Measurements from ENCODE around the gene CCDC85A. TPM values are rescaled to one million over a fixed set of nuclear protein-coding genes. Genes with fewer than 3 reads are reported as not detected.

The CCDC85A gene
- total and polyA plus RNA-seq, 11 donors, result 1.6 to 14.2 (median 4.0) TPM

GRCh38 chr2:56215911-56216310 is 32.1 kb downstream of the CCDC85A start:
- H3K4me1 ChIP-seq, result peaks cover 0 to 9% (median 0%) of the 10 kb centered on the region in 12 donors
- intact Hi-C loops (cut with DNase I), result no loop called here
- no peaks in the 10 kb centered on the region for H3K36me3 ChIP-seq
- no peak overlapping the region for H3K27ac ChIP-seq
- DNase-seq, result no peak
- no peak overlapping the region for H3K4me3 ChIP-seq
- ATAC-seq, result no peak
- WGBS, 4 donors, result 95 to 100% (median 97%) methylated on average over 2 of the region's 2 CpGs
- H3K27me3 ChIP-seq, result no peaks in the 10 kb centered on the region
- peaks cover 0 to 3% (median 0%) of the 10 kb centered on the region in 12 donors for H3K9me3 ChIP-seq
- no peak for TF ChIP-seq POLR2A (IDR thresholded peaks at IDR 0.05)
- TF ChIP-seq CTCF (IDR thresholded peaks at IDR 0.05), result no peak

- ATAC-seq, result no peak
- intact Hi-C loops (cut with DNase I), result no loop called here
- WGBS, 4 donors, result 52 to 61% (median 58%) methylated on average over 1 of the region's 1 CpG
- Histone ChIP-seq H3K36me3 (no peaks in the 10 kb centered on the region), H3K4me1 (peaks cover 0 to under 1% (median 0%) of the 10 kb centered on the region in 12 donors), H3K27ac (no peak overlapping the region), H3K4me3 (no peak overlapping the region), H3K27me3 (no peaks in the 10 kb centered on the region), H3K9me3 (peaks cover 0 to 10% (median 0%) of the 10 kb centered on the region in 12 donors)
- DNase-seq, result no peak
- TF ChIP-seq CTCF (IDR thresholded peaks at IDR 0.05) (no peak), POLR2A (IDR thresholded peaks at IDR 0.05) (no peak)
Measured at GRCh38 chr2:56217106-56217505, 33.3 kb downstream of the CCDC85A start.

- 63 to 78% (median 72%) methylated on average over 3 of the region's 3 CpGs for WGBS, 4 donors
- no peak overlapping the region for H3K4me3 ChIP-seq
- intact Hi-C loops (cut with DNase I), result no loop called here
- no peak overlapping the region for H3K27ac ChIP-seq
- TF ChIP-seq CTCF (IDR thresholded peaks at IDR 0.05), result no peak
- no peak for TF ChIP-seq POLR2A (IDR thresholded peaks at IDR 0.05)
- H3K4me1 ChIP-seq, result no peaks in the 10 kb centered on the region
- H3K9me3 ChIP-seq, result peaks cover 0 to 10% (median 0%) of the 10 kb centered on the region in 12 donors
- H3K36me3 ChIP-seq, result no peaks in the 10 kb centered on the region
- ATAC-seq, result no peak
- no peaks in the 10 kb centered on the region for H3K27me3 ChIP-seq
- DNase-seq, result no peak
Measured at GRCh38 chr2:56222481-56222880, 38.7 kb downstream of the CCDC85A start.

GRCh38 chr2:56224316-56224715 is 40.5 kb downstream of the CCDC85A start:
- ATAC-seq, result no peak
- Histone ChIP-seq H3K4me1 (no peaks in the 10 kb centered on the region), H3K27ac (peak overlapping the region in 1 of 12 donors; percentile 28), H3K27me3 (no peaks in the 10 kb centered on the region), H3K4me3 (no peak overlapping the region), H3K36me3 (no peaks in the 10 kb centered on the region), H3K9me3 (peaks cover 0 to 10% (median 0%) of the 10 kb centered on the region in 12 donors)
- 78 to 97% (median 83%) methylated on average over 1 of the region's 1 CpG for WGBS, 4 donors
- TF ChIP-seq POLR2A (IDR thresholded peaks at IDR 0.05) (no peak), CTCF (IDR thresholded peaks at IDR 0.05) (no peak)
- no peak for DNase-seq
- intact Hi-C loops (cut with DNase I), result no loop called here
